ENCODE data around the gene PIK3IP1.

- TF ChIP-seq MAX (IDR thresholded peaks at IDR 0.05) (no peak), CTCF (IDR thresholded peaks at IDR 0.05; ENCODE audit: low read depth, low read length, missing input control) (peak; percentile 62), RAD21 (IDR thresholded peaks at IDR 0.05) (peak; percentile 74 to 87), TAF1 (conservative IDR thresholded peaks at IDR 0.05) (no peak), SP1 (IDR thresholded peaks at IDR 0.05) (no peak)
- TF ChIP-seq, protein P1, sequence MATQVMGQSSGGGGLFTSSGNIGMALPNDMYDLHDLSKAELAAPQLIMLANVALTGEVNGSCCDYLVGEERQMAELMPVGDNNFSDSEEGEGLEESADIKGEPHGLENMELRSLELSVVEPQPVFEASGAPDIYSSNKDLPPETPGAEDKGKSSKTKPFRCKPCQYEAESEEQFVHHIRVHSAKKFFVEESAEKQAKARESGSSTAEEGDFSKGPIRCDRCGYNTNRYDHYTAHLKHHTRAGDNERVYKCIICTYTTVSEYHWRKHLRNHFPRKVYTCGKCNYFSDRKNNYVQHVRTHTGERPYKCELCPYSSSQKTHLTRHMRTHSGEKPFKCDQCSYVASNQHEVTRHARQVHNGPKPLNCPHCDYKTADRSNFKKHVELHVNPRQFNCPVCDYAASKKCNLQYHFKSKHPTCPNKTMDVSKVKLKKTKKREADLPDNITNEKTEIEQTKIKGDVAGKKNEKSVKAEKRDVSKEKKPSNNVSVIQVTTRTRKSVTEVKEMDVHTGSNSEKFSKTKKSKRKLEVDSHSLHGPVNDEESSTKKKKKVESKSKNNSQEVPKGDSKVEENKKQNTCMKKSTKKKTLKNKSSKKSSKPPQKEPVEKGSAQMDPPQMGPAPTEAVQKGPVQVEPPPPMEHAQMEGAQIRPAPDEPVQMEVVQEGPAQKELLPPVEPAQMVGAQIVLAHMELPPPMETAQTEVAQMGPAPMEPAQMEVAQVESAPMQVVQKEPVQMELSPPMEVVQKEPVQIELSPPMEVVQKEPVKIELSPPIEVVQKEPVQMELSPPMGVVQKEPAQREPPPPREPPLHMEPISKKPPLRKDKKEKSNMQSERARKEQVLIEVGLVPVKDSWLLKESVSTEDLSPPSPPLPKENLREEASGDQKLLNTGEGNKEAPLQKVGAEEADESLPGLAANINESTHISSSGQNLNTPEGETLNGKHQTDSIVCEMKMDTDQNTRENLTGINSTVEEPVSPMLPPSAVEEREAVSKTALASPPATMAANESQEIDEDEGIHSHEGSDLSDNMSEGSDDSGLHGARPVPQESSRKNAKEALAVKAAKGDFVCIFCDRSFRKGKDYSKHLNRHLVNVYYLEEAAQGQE (IDR thresholded peaks at IDR 0.05), result no peak
Measured at GRCh38 chr22:31272522-31273446, 19.5 kb downstream of the PIK3IP1 start.
